HT1080 (cell line): ENCODE measurements around the gene VSIG10L. TPM values are rescaled to one million over a fixed set of nuclear protein-coding genes. Genes with fewer than 3 reads are reported as not detected.

Source experiments
- total RNA-seq: library from RNA; depleted of rRNA; stranded (reverse); fragments of >200 nt; shearing (Covaris generic); gene quantifications from 2 replicates; pipeline ENCODE4 v1.2.3, GENCODE V29; 2014; rRNA removed

The VSIG10L gene
- total RNA-seq, 1 experiment from 2014 or later: 1.3 TPM

Other genes with a start within 250 kb of the VSIG10L start
- 26.5 and 32.3 TPM in 2 replicates for gene CTU1, start 233.7 kb downstream of the VSIG10L start, total RNA-seq
- gene SIGLEC9, start 217.2 kb downstream of the VSIG10L start, total RNA-seq: 0.67 and 1.4 TPM in 2 replicates
- gene SIGLEC7, start 199.8 kb downstream of the VSIG10L start, total RNA-seq: not detected in 2 replicates
- gene CD33, start 117.1 kb downstream of the VSIG10L start, total RNA-seq: 52.3 and 53.7 TPM in 2 replicates
- not detected in 2 replicates for gene SIGLECL1, start 91.1 kb downstream of the VSIG10L start, total RNA-seq
- gene IGLON5, start 30.5 kb downstream of the VSIG10L start, total RNA-seq: not detected in 2 replicates
- gene ETFB, start 24.2 kb upstream of the VSIG10L start, total RNA-seq: 68.4 and 92.5 TPM in 2 replicates
- not detected in 2 replicates for gene CLDND2, start 26.9 kb upstream of the VSIG10L start, total RNA-seq
- not detected in 2 replicates for gene NKG7, start 30.5 kb upstream of the VSIG10L start, total RNA-seq
- gene LIM2, start 45.8 kb upstream of the VSIG10L start, total RNA-seq: not detected in 2 replicates
- not detected in 2 replicates for gene C19orf84, start 48.5 kb upstream of the VSIG10L start, total RNA-seq
- not detected in 2 replicates for gene SIGLEC10, start 75.5 kb upstream of the VSIG10L start, total RNA-seq
- not detected in 2 replicates for gene SIGLEC8, start 116.3 kb upstream of the VSIG10L start, total RNA-seq
- gene CEACAM18, start 136.4 kb upstream of the VSIG10L start, total RNA-seq: not detected in 2 replicates
- gene SIGLEC12, start 159.7 kb upstream of the VSIG10L start, total RNA-seq: not detected in 2 replicates
- not detected in 2 replicates for gene SIGLEC6, start 189.5 kb upstream of the VSIG10L start, total RNA-seq
- 2.1 and 5.7 TPM in 2 replicates for gene ZNF175, start 229.1 kb upstream of the VSIG10L start, total RNA-seq